ENCODE measurements around the gene PNPLA3.

PNPLA3 gene

GRCh38 chr22:43983808-43984207 lies 60.2 kb downstream of the PNPLA3 start:
- H3K4me3 ChIP-seq (replicated peaks; ENCODE audit: low read depth, low read length), result no peak overlapping the region
- TF ChIP-seq CTCF (IDR thresholded peaks at IDR 0.05; ENCODE audit: low read length, missing control alignments), result no peak
- no peak for DNase-seq (ENCODE audit: low read depth)

- TF ChIP-seq CTCF (IDR thresholded peaks at IDR 0.05; ENCODE audit: low read length, missing control alignments), result no peak
- no peak overlapping the region for H3K4me3 ChIP-seq (replicated peaks; ENCODE audit: low read depth, low read length)
- DNase-seq (ENCODE audit: low read depth), result peak; percentile 25
These were observed 61.9 kb downstream of the PNPLA3 start for GRCh38 chr22:43985532-43985931.

- no peak for DNase-seq (ENCODE audit: low read depth)
- no peak for TF ChIP-seq CTCF (IDR thresholded peaks at IDR 0.05; ENCODE audit: low read length, missing control alignments)
- H3K4me3 ChIP-seq (replicated peaks; ENCODE audit: low read depth, low read length), result no peak overlapping the region
These were observed 64.7 kb downstream of the PNPLA3 start for GRCh38 chr22:43988116-43988820.

GRCh38 chr22:43988960-43989359 lies 65.4 kb downstream of the PNPLA3 start:
- TF ChIP-seq CTCF (IDR thresholded peaks at IDR 0.05; ENCODE audit: low read length, missing control alignments), result no peak
- no peak for DNase-seq (ENCODE audit: low read depth)
- H3K4me3 ChIP-seq (replicated peaks; ENCODE audit: low read depth, low read length), result no peak overlapping the region

GRCh38 chr22:43990044-43990443 lies 66.4 kb downstream of the PNPLA3 start:
- H3K4me3 ChIP-seq (replicated peaks; ENCODE audit: low read depth, low read length), result no peak overlapping the region
- no peak for DNase-seq (ENCODE audit: low read depth)
- TF ChIP-seq CTCF (IDR thresholded peaks at IDR 0.05; ENCODE audit: low read length, missing control alignments), result no peak

- no peak for TF ChIP-seq CTCF (IDR thresholded peaks at IDR 0.05; ENCODE audit: low read length, missing control alignments)
- DNase-seq (ENCODE audit: low read depth), result no peak
- no peak overlapping the region for H3K4me3 ChIP-seq (replicated peaks; ENCODE audit: low read depth, low read length)
These were observed 67.9 kb downstream of the PNPLA3 start for GRCh38 chr22:43991316-43992020.
